MCF 10A (cell line): ENCODE data around the gene FPR2. TPM values are rescaled to one million over a fixed set of nuclear protein-coding genes. Genes with fewer than 3 reads are reported as not detected.

Experiments used
- BruUV-seq: library from RNA; stranded (reverse); fragments of 400-500 nt; replicated peaks from 2 replicates; lab custom pipeline; 2021; lab: Mats Ljungman, UMichigan
- CTCF ChIA-PET: fragments of 300-600 bp; sonication (Branson Sonifier 250); formaldehyde crosslinking; extraction: SDS; loops from one replicate; lab custom pipeline; 2021; ENCODE audit warnings: antibody characterized with exemption, inconsistent platforms; lab: Yijun Ruan, JAX
- POLR2A ChIA-PET: fragments of 300-600, 350-650 bp; sonication (Branson Sonifier 250); formaldehyde crosslinking; extraction: SDS; loops from one replicate; lab custom pipeline; 2020; ENCODE audit warnings: antibody characterized with exemption, inconsistent platforms; lab: Yijun Ruan, JAX
- DNase-seq: peaks from one replicate; pipeline ENCODE4 v3.0.0-alpha.2; 2018; ENCODE audit not compliant: unreplicated experiment
- H3K27ac Mint-ChIP-seq: one replicate; pipeline ENCODE4 v1.8.0; 2022; ENCODE audit warnings: mild to moderate bottlenecking, low read depth, mixed read lengths; ENCODE audit not compliant: unreplicated experiment
- H3K27me3 Mint-ChIP-seq: one replicate; pipeline ENCODE4 v1.8.0; 2022; ENCODE audit warnings: mixed read lengths; ENCODE audit not compliant: insufficient read depth, unreplicated experiment
- H3K36me3 Mint-ChIP-seq: one replicate; pipeline ENCODE4 v1.8.0; 2022; ENCODE audit warnings: mild to moderate bottlenecking, moderate library complexity, mixed read lengths; ENCODE audit not compliant: insufficient read depth, unreplicated experiment
- H3K4me1 Mint-ChIP-seq: one replicate; pipeline ENCODE4 v1.8.0; 2022; ENCODE audit warnings: mixed read lengths; ENCODE audit not compliant: insufficient read depth, unreplicated experiment
- H3K4me3 Mint-ChIP-seq: one replicate; pipeline ENCODE4 v1.8.0; 2022; ENCODE audit warnings: mild to moderate bottlenecking, moderate library complexity, mixed read lengths; ENCODE audit not compliant: unreplicated experiment
- H3K9me3 Mint-ChIP-seq: one replicate; pipeline ENCODE4 v1.8.0; 2022; ENCODE audit warnings: mixed read lengths; ENCODE audit not compliant: unreplicated experiment
- CTCF ChIP-seq: fragments of 200-600 bp; IDR thresholded peaks from one replicate; pipeline ENCODE4 v1.8.0; 2022; ENCODE audit warnings: antibody characterized with exemption, mild to moderate bottlenecking; ENCODE audit not compliant: unreplicated experiment
- intact Hi-C: fragments of 100-400 bp; cut with micrococcal nuclease; formaldehyde crosslinking; loops from 2 replicates; pipeline ENCODE4 v1.14.1; 2022
- total RNA-seq: library from RNA; stranded (reverse); gene quantifications from 2 replicates; pipeline ENCODE4 v1.2.3, GENCODE V29; 2022

The FPR2 gene
- total RNA-seq, 1 experiment from 2014 or later = not detected

GRCh38 chr19:51797480-51797879 lies 36.5 kb downstream of the FPR2 start:
- peaks cover 16% of the 10 kb centered on the region for H3K4me1 Mint-ChIP-seq
- no peak overlapping the region for H3K4me3 Mint-ChIP-seq
- H3K27me3 Mint-ChIP-seq = no peaks in the 10 kb centered on the region
- no peak for DNase-seq
- CTCF ChIA-PET = interaction anchor here (2.2 kb wide), 1 partner anchor 11 kb away, joined by 7 read pairs; no protein-coding TSS in a partner anchor
- H3K9me3 Mint-ChIP-seq = peaks cover 11% of the 10 kb centered on the region
- intact Hi-C loops = loop anchor here (10.0 kb wide), 1 partner anchor 693 kb away; the partner anchor contains the start of gene CTU1
- TF ChIP-seq CTCF = no peak
- no peak overlapping the region for H3K27ac Mint-ChIP-seq
- H3K36me3 Mint-ChIP-seq = no peaks in the 10 kb centered on the region
- BruUV-seq = no TSS peak
- POLR2A ChIA-PET = interaction anchor here (3.2 kb wide), 1 partner anchor 13 kb away, joined by 12 read pairs; no protein-coding TSS in a partner anchor

- Mint-ChIP-seq H3K4me3 (no peak overlapping the region), H3K9me3 (peaks cover 11% of the 10 kb centered on the region), H3K36me3 (no peaks in the 10 kb centered on the region), H3K27ac (no peak overlapping the region), H3K4me1 (peaks cover 16% of the 10 kb centered on the region), H3K27me3 (no peaks in the 10 kb centered on the region)
- ChIA-PET CTCF (interaction anchor here (0.6 kb wide), 1 partner anchor 92 kb away, joined by 5 read pairs; no protein-coding TSS in a partner anchor), POLR2A (interaction anchor here (3.2 kb wide), 1 partner anchor 13 kb away, joined by 12 read pairs; no protein-coding TSS in a partner anchor)
- intact Hi-C loops = loop anchor here (10.0 kb wide), 1 partner anchor 693 kb away; the partner anchor contains the start of gene CTU1
- no peak for TF ChIP-seq CTCF
- BruUV-seq = no TSS peak
- DNase-seq = no peak
These were observed 37.1 kb downstream of the FPR2 start for GRCh38 chr19:51798062-51798461.

DNA sequence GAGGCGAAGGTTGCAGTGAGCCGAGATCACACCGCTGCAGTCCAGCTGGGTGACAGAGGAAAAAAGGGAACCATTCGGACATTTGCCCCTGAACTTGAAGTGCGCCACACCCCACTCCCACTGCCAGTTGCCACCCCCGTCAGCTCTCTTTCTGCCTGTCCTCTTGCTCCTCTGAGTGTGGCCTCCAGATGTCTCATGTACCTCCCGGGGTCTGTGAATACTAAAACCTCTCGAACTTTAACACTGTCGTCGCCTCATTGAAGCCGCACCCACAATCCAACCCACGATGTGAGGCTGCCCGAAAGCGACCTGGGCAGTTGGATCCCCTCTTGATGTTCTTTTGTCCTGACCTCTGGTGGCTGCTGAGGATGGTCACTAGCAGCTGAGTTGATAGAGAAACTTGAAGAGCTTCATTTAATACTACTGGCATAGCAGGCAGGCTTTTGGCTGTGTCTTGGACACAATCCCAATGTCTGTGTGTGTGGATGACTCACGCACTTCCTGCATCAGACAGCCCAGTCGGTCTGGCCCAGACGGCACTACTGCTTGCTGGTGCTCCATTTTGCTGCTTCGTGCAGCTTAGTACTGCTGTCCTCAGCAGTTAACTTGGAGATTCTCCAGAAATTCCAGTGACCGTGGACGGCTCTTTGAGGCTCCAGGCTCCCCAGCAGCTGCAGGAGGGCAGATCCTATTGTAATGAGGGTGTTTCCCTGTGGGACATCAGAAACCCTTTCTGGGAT lies 38.2 kb downstream of the FPR2 start:
- Mint-ChIP-seq H3K27me3 (no peaks in the 10 kb centered on the region), H3K27ac (peak overlapping the region; percentile 43), H3K4me3 (peak overlapping the region; percentile 2), H3K4me1 (peaks cover 16% of the 10 kb centered on the region), H3K9me3 (peaks cover 11% of the 10 kb centered on the region), H3K36me3 (no peaks in the 10 kb centered on the region)
- CTCF ChIA-PET = interaction anchor here (0.6 to 2.1 kb wide), 8 partner anchors 8 to 413 kb away, joined by 3 to 18 read pairs (median 3); no protein-coding TSS in a partner anchor
- no peak for TF ChIP-seq CTCF
- peak; percentile 93 for DNase-seq
- intact Hi-C loops = loop anchor here (10.0 kb wide), 1 partner anchor 694 kb away; the partner anchor contains the start of gene CTU1
- POLR2A ChIA-PET = interaction anchor here (0.6 to 3.2 kb wide), 8 partner anchors 10 to 473 kb away, joined by 3 to 12 read pairs (median 4); no protein-coding TSS in a partner anchor
- no TSS peak for BruUV-seq
